ENCODE measurements around the gene RAF1.

RAF1 gene

DNA sequence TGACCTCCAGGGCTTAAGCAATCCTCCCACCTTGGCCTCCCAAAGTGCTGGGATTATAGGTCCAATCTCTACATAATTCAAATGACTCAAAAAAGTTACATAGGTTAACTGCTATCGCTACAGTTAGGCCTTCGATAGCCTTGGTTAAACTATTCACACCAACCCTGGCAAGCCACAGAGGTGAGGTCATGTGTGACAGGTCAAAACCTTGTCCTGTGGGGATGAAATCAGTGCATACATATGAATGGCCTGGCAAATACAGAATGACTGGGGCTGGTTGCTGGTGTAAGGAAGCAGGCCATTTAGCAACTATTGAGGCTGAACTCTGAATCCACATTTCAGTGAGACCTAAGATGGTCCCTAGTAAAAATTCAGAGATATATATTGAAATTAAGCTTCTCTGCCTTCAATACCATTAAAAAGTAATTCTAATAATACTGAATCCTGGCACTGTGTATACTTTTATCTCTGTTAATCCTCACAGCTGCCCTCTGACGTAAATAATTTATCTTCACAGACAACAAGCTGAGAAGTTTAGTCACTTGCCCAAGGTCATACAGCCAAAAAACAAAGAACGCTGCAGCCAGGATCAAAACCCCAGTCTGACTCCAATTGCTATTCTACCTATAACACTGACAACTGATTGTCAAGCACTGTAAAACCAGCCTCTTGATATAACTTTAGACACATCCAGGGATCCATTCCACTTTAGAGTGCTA, 71.8 kb downstream of the RAF1 start:
- no peak for DNase-seq (ENCODE audit: low read depth)
- no peak overlapping the region for H3K4me3 ChIP-seq (ENCODE audit: control insufficient read depth, low read depth, low read length)
- TF ChIP-seq, protein P1, sequence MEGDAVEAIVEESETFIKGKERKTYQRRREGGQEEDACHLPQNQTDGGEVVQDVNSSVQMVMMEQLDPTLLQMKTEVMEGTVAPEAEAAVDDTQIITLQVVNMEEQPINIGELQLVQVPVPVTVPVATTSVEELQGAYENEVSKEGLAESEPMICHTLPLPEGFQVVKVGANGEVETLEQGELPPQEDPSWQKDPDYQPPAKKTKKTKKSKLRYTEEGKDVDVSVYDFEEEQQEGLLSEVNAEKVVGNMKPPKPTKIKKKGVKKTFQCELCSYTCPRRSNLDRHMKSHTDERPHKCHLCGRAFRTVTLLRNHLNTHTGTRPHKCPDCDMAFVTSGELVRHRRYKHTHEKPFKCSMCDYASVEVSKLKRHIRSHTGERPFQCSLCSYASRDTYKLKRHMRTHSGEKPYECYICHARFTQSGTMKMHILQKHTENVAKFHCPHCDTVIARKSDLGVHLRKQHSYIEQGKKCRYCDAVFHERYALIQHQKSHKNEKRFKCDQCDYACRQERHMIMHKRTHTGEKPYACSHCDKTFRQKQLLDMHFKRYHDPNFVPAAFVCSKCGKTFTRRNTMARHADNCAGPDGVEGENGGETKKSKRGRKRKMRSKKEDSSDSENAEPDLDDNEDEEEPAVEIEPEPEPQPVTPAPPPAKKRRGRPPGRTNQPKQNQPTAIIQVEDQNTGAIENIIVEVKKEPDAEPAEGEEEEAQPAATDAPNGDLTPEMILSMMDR (IDR thresholded peaks at IDR 0.05; ENCODE audit: control insufficient read depth, insufficient read depth, low read depth, low read length, missing control alignments), result no peak

DNA sequence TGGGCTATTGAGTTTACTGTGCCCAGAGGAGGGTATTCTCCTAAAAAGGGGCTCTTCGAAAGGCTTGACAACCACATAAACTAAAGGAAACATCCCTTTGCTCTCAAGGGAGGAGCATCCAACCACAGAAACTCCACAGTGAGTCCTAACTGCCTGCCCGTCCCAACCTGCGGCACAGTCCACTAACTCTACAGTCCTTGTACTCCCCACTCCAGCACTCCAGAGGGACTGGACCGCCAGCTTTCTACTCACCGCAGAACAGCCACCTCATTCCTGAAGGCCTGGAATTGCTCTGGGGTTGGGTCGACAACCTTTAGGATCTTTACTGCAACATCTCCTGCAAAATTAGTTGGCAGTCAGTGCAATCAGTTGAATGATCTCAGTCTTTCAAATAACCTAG, 72.5 kb downstream of the RAF1 start:
- TF ChIP-seq, protein P1 (IDR thresholded peaks at IDR 0.05; ENCODE audit: control insufficient read depth, insufficient read depth, low read depth, low read length, missing control alignments), result no peak
- DNase-seq (ENCODE audit: low read depth), result no peak
- H3K4me3 ChIP-seq (ENCODE audit: control insufficient read depth, low read depth, low read length), result no peak overlapping the region

DNA sequence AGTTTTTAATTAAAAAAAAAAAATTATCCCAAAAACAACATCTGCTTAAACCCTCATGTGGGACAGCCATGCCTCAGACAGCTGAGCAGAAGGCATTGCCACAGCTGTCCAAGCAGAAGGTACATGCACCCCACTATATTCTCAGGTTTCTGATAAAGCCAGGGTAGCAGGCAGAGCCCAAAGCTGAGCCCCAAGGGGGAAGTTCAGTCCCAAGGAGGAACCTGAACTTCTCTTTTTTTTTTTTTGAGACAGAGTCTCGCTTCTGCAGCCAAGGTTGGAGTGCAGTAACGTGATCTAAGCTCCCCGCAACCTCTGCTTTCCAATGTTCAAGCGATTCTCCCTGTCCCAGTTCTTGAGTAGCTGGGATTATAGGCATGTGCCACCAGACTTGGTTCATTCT, 73.8 kb downstream of the RAF1 start:
- TF ChIP-seq, protein P1 (IDR thresholded peaks at IDR 0.05; ENCODE audit: control insufficient read depth, insufficient read depth, low read depth, low read length, missing control alignments), result no peak

DNA sequence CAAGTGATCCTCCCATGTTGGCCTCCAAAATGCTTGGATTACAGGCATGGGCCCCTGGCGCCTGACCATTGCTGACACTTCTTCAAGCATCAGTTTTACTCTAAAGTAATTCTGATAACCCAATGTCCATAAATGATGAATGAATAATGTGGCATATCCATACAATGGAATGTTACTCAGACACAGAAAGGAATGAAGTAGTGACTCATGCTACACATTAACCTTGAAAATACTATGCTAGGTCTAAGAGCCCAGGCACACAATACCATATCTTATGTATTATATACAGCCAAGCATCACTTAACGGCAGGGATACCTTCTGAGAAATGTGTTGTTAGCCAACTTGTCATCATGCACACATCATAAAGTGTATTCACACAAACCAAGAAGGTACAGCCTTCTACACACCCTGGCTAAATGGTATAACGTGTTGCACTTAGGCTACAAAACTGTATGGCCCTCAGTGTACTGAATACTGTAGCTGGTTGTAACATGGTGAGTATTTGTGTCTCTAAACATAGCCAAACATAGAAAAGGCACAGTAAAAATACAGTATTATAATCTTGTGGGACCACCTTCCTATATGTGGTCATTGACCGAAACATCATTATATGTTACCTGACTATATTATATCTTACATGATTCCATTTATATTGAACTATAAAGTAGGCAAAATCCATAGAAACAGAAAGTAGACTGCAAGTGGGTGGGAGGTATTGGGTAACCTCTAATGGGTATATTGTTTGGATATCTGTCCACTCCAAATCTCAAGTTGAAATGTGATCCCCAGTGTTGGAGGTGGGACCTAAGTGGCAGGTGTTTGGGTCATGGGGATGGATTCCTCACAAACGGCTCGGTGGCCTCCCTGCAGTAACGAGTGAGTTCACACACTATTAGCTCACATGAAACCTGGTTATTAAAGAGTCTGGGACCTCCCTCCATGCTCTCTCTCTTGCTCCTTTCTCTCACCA, 75.6 kb downstream of the RAF1 start:
- TF ChIP-seq, protein P1 (IDR thresholded peaks at IDR 0.05; ENCODE audit: control insufficient read depth, insufficient read depth, low read depth, low read length, missing control alignments), result no peak
- H3K4me3 ChIP-seq (ENCODE audit: control insufficient read depth, low read depth, low read length), result no peak overlapping the region
- DNase-seq (ENCODE audit: low read depth), result no peak

More for the DNA sequence above, 73.8 kb downstream of the RAF1 start:
- no peak overlapping the region for H3K4me3 ChIP-seq (ENCODE audit: control insufficient read depth, low read depth, low read length)
- no peak for DNase-seq (ENCODE audit: low read depth)

DNA sequence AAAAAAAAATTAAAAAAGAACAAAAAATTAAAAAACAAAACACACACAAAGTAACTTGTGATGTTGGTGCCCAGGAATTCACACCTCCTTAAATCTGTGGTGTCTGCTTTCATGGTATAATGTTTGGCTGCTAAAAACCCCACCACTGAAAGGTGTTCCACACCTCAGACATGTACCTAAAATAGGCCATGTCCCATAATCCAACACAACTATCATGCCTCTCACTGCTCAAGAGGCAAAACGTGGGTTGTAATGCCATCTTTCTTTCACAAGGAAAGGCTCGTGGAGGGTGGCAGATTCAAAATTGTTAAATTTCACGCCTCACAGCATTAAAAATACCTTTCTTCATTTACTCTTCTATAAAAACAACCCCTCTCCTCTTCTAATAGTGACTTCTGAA, 77.5 kb downstream of the RAF1 start:
- no peak overlapping the region for H3K4me3 ChIP-seq (ENCODE audit: control insufficient read depth, low read depth, low read length)
- TF ChIP-seq, protein P1 (IDR thresholded peaks at IDR 0.05; ENCODE audit: control insufficient read depth, insufficient read depth, low read depth, low read length, missing control alignments), result no peak
- DNase-seq (ENCODE audit: low read depth), result no peak

DNA sequence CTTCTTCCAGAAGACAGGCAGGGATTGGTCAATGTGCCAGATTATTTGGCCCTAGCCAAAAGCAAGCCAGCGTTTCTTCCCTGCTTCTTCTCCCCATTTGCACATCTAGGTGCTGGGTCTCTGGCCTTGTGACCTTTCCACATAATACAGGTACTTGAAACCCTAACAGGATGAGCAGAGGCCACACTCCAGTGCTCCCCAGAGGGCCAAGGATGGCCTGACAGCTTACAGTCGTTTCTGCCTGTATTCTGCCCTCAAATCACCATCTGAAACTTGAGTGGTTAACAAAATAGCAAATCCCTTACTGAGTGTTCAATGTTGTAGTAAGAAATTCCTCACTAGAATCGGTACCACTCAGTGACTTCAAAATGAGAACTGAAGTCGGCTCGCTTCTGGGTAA, 77.9 kb downstream of the RAF1 start:
- no peak overlapping the region for H3K4me3 ChIP-seq (ENCODE audit: control insufficient read depth, low read depth, low read length)
- TF ChIP-seq, protein P1 (IDR thresholded peaks at IDR 0.05; ENCODE audit: control insufficient read depth, insufficient read depth, low read depth, low read length, missing control alignments), result no peak
- no peak for DNase-seq (ENCODE audit: low read depth)
